GM12874 (cell line): ENCODE measurements around the gene P4HTM.

ENCODE experiments used
- TF ChIP-seq, protein P1 (sequence below): IDR thresholded peaks from 2 replicates; pipeline ENCODE4 v1.5.1; 2011; ENCODE audit warnings: low read depth, mild to moderate bottlenecking, control low read depth, low read length, moderate library complexity; ENCODE audit not compliant: insufficient read depth

Gene P4HTM

DNA sequence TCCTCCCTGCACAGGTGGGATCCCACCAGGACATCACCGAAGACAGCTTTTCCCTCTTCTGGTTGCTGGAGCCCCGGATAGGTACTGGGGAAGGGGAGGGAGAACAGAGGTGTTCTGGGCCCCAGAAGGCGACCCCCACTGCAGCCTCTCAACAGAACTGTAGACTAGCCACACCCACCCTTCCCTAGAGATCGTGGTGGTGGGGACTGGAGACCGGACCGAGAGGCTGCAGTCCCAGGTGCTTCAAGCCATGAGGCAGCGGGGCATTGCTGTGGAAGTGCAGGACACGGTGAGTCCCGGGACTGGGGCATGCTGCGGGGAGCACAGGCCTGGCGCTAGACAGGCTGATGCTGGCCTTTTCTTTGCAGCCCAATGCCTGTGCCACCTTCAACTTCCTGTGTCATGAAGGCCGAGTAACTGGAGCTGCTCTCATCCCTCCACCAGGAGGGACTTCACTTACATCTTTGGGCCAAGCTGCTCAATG, 32.7 kb downstream of the P4HTM start:
- TF ChIP-seq, protein P1, sequence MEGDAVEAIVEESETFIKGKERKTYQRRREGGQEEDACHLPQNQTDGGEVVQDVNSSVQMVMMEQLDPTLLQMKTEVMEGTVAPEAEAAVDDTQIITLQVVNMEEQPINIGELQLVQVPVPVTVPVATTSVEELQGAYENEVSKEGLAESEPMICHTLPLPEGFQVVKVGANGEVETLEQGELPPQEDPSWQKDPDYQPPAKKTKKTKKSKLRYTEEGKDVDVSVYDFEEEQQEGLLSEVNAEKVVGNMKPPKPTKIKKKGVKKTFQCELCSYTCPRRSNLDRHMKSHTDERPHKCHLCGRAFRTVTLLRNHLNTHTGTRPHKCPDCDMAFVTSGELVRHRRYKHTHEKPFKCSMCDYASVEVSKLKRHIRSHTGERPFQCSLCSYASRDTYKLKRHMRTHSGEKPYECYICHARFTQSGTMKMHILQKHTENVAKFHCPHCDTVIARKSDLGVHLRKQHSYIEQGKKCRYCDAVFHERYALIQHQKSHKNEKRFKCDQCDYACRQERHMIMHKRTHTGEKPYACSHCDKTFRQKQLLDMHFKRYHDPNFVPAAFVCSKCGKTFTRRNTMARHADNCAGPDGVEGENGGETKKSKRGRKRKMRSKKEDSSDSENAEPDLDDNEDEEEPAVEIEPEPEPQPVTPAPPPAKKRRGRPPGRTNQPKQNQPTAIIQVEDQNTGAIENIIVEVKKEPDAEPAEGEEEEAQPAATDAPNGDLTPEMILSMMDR, result no peak

DNA sequence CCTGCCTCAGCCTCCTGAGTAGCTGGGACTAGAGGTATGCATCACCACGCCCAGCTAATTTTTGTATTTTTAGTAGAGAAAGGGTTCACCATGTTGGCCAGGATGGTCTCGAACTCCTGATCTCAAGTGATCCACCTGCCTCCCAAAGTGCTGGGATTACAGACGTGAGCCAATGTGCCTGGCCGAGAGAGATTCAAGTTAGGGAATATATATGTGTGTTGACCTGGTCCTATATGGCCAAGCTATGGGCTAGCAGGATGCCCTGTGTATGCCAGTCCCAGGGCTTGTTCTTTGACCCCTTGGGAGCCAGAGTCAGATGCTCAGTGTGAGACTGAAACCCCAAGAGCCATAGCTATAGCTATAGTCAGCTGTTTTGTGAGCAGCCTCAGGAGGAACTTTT, 33.7 kb downstream of the P4HTM start:
- TF ChIP-seq, protein P1, result no peak

DNA sequence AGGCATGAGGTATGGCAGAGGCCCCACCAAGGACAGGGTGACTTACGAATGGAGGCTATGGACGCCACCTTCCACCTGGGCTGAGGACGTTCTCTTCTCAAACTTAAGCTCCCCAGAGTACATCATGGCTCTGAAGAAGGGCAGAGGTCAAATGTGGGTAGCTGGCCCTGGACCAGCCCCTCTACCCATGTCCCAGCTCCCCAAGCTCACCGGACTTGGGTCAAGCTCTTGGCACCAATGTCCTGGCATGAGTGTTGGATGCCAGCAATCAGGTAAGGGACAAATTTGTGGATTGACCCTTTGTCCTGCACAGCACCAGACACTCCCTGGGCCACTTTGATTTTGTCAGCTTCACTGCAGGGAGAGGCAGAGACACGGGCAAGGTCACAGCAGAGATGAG, 34.4 kb downstream of the P4HTM start:
- TF ChIP-seq, protein P1, result no peak

DNA sequence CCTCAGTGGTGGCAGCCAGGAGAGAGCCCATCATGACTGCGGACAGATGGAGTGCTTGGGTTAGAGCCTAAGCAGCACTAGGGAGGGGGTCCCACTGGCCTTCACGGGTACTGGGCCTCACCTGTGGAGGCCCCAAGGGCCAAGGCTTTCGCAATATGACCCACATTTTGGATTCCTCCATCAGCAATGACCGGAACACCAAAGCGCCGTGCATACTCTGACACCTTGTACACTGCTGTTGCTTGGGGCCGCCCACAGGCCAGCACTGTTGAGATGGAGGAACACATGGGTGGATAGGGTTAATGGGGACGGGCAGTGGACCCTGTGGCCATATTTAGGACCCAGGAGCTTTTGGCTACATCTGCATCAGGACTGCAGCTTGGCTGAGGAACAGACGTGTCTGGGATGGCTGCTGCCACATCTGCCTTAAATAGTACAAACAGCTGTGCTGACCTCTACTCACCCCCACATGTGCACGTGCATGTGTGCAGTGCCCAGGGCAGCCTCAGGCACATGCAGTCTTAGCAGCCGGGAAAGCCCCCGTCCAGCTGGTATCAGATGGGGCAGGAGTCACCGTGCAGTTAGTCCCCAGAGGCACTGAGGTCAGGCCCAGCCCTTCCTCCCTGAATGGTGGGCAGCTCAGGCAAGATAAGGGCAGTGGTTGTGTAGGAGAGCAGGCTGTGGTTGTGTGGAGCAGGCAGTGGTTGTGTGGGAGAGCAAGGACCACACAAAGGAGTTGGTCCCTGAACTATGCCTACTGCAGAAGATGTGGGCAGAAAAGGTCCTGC, 35.2 kb downstream of the P4HTM start:
- TF ChIP-seq, protein P1, result no peak

- TF ChIP-seq, protein P1, result no peak
Observed at GRCh38 chr3:49025793-49026520, 35.9 kb downstream of the P4HTM start.

- TF ChIP-seq, protein P1, result no peak
Observed at GRCh38 chr3:49026536-49026935, 36.5 kb downstream of the P4HTM start.

DNA sequence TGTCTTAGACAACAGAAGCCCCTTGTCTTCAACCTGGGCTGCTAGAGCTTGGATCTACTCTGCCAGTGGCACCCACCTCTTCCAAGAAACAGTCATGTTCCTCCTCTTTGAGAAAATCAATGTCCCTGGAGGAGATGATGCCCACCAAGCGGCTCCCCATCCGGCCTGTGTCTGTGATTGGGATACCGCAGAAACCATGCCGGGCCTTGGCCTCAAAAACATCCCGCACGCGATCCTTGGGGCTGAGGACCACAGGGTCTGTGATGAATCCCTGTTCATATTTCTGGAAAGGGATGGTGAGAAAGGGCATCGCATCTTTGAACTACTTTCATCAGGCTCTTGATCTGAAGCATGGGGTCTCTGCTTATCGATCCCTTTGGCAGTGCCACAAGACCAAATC, 37.6 kb downstream of the P4HTM start:
- TF ChIP-seq, protein P1, result no peak
